Kidney glomerular epithelial cell (primary cell): ENCODE results near the gene CFAP73.
"Not testable (repeated sequence)": the region's sequence is repeated elsewhere in the genome, so short reads cannot be mapped to it uniquely, and the experiment has no call there.

Experiments
- DNase-seq: peaks from one replicate; lab custom pipeline; 2025; lab: John Stamatoyannopoulos, UW

CFAP73 gene

DNA sequence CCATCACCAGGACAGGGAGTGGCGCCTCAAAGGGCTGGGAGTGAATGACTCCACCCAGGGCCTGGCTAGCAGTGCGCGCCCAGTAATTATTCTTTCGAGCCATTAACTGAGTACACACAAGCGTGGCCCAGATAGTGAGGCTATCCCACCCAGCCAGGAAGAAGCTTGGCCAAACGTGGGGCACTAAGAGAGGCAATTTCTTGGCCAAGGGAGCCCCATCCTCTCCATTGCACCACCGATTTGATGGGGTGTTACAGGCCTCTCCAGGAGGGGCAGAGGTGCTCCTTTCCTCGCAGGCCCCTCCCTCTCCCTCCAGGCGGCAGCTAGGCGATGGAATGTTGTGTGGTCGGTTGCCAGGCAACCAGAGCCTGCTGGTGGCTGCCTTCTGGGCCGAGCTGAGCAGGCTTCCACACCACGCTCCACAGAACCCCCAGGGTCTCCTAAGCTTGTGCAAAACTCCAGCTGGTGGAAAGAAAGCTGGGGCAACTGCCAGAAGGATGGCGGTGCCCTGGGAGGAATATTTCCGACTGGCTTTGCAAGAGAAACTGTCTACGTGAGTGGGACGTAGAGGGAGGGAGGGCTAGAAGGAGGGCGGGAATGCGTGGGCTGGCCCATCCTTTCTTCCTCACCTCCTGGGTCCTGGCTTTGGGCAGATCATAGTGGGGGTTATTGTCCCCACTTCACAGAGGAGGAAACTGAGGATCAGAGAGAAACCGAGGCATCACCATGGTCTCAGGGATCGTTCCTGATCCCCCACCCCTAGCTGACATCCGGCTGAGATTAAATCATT, at the start of gene CFAP73:
CFAP73 (plus strand) TSS at position 364 of the 790 bp plus-strand sequence; CDS start at position 498, 134 bp downstream.
- peak; percentile 94 for DNase-seq

DNA sequence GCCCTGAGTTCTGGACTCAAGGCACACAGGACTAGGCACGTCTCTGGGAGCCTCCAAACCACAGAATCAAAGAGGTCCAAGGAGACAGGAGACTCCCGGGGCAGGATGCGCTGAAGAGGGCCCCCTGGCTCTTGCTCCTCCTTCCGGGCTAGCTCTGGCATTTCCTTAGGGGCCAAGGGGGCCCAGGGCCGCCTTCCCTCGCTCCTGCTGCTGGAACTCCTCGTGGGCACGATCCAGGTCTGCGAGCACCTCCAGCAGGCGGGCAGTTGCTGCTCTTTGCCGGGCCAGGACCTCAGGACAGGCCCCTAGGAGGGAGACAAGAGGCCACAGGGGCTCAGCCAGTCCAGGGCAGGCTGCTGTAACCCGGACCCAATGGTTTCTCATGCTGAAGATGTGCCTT, 49.8 kb upstream of the CFAP73 start:
- DNase-seq, result no peak

DNA sequence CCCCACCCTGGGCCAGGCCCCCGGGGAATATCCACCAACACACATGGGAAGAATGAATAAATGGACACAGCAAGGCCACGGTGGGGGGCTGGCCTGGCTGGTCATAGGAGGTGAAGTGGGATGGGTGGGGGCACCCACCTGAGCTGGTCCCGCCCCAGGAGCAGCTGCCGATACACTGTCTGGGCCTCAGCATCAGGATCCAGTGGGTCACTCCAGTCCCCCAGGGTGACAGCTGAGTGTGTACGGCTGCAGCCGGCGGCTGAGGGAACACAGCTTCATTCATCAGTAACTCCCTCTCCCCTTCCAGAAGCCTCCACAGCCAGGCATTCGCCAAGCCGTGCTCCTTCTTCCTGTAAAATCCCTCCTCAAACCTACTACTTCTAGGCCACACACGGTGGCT, 47.8 kb upstream of the CFAP73 start:
- no peak for DNase-seq

DNA sequence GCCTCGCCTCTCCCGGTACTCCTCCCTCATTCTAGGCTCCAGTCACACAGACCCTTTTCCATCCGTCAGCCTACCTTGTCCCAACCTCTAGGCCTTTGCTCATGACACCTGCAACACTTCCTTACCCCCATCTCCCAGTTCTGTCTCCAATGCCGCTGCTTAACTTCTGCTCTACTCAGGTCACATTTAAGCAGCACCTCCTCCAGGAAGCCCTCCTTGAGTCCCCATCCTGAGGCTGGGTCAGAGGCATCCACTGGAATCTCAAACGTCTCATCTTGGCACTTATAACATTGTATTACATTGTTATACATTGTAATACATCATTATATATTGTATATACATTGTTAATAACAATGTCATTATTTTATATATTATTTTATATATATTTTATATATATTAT, 46.7 kb upstream of the CFAP73 start:
- no peak for DNase-seq

DNA sequence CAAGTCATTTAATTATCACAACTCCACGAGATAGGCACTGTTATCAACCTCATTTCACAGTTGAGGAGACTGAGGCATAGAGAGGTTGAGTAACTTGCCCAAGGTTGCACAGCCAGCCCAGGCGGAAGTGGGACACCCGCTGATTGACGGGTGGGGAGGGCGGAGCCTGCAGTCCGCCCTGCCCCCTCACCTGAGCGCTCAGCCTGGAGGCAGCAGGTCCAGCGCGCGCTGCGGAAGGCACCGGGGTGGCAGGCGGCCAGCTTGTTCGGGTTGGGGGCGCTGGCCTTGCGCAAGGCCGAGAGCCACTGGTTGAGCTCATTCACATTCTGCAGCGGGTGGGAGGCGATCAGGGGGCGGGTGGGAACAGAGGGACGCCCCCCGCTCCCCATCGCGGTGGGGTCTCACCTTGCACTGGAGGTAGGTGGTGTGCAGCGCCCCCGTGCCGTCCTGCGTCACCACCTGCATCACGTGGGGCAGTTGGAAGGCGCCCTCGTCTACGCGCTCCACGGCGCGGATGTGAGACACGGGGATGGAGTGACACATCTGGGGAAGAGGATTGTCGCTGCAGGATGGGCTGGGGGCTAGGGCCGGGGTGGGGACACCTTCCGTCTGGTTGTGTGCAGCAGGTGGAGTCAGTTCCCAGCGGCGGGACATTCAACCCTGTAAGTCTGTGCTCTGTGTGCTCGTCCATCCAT, 45.6 kb upstream of the CFAP73 start:
- no peak for DNase-seq

DNA sequence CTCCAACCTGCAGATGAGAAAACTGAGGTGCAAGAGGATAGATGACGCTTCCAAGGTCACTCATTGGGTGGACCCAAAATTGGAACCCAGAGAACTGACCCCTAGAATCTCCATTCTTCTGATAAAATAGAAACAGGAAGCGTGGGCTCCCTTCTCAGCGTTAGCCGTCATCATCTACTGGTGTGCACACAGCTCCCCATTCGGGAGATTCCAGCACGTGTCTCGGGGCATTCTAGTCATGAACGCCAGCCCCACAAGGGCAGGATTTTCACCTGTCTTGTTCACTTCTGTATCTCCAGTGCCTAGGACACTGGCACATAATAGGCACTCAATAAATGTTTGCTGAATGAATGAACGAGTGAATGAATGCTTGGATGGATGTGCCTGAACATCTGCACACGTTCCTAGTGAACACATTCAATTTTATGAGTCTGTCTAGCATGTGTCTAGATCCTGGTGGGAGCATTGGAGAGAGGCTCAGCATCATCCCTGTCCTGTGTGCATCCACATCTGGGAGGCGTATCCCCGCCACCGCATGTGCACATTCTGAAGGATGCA, 44.5 kb upstream of the CFAP73 start:
- DNase-seq, result no peak

DNA sequence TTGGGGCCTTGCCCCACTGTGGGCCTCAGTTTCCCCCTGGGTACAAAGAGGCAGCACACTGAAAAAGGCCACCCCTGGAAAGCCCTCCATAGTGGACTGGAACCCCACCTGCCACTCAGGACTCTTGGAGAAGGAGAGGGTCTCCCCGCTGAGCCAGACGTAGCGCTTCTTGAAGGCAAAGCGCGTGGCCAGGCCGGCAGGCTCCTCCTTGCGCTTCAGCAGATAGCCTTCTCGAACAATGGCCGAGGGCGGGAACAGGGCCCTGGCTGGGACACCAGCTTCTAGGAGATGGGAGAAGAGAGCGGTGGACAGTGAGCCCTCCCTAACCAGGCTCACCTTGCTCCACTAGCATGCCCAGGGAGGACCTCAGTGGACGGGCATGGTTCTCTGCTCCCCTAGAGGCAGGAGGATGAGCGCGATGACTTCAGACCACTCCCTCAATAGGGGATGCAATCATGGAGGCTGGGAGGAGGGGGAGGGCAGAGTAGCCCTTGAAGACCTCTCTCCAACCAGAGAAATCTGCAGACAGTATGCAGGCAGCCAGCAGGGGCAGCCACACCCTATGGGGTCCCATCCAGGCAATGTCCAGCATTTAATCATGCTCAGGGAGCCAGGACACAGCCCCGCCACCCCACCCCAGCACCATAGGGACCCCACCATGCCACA, 43.8 kb upstream of the CFAP73 start:
- DNase-seq, result no peak

DNA sequence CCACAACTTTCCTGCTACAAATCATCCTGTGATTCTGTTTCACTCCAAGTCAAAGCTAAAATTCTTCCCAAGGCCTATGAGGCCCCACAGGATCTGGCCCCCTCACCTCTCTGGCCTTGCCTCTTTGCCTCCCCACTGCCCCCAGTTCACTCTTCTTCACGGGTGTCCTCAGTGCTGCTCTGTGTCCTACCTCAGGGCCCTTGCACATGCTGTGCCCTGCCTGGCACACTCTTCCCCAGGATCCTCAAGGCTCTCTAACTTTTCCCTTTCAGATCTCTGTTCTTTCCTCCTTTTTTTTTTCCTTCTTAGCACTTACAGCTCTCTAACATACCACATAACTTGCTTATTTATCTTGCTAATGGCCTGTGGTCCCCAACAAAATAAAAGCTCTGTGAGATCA, 43.2 kb upstream of the CFAP73 start:
- DNase-seq, result no peak

DNA sequence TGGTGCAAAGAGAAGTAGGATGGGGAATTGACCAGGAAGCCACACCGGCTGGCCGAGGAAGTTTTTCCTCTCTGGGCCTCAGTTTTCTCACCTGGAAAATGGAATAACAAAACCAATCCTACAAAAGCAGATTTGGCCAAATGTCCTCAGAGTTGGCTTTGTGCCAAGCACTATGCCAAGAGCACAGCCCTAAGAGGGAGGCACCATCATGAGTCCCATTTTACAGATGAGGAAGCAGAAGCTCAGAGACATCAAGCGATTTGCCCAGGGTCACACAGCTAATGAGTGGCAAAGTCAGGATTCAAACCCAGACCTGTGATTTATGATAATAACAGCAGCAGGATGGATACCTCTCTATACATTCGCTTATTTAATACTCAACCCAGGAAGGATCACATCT, 41.2 kb upstream of the CFAP73 start:
- no peak for DNase-seq

DNA sequence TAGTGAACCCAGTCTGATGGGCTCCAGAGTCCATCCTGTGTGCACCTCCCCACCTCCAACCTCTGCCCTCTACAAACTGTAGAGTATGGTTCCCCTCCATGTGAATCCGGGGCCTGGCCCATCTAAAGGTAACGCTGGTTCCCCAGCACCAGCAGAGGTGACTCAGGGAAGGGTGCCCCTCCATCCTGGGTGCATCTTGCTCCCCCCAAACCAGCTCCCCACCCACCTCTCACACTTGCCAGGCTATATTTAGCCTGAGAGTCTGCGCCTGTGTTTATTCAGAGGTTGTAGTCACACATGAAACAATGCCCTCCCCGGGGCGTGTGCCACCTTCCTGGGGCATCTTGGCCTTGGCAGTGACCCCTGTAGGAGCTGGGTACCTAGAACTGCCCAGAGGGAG, 40.2 kb upstream of the CFAP73 start:
- DNase-seq, result no peak

DNA sequence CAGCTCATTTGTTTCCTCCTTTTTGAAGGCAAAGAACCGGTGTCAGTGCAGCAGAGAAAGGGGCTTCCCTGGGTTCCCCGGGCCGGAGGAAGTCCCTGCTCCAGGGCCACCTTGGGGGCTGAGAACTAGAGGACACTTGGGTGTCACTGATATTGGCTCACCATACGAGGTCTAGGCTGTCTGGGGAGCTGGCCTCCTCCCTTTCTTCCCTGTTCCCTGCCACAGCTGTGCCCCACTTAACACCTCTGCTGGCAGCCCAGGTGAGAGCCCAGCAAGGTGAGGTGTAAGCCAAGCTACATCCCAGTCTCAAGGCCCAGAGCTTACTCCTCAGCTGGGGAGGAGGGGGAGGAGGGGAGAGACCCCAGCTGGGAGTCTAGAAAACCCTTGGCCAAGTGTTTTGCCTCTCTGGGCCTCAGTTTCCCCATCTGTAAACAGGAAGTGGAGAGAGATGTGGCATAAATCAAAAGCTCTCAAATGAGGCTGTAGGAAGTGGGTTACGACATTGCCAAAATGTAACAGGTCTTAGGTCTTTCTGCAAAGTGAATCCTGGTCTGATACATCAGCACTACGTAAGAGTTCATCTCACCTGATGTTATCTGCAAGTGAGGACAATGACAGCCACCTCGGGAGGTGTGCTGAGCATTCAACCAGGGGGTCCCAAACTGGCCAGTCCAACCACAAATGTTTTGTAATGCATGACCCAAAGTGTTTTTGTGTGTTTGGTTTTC, 39.5 kb upstream of the CFAP73 start:
- DNase-seq, result no peak

DNA sequence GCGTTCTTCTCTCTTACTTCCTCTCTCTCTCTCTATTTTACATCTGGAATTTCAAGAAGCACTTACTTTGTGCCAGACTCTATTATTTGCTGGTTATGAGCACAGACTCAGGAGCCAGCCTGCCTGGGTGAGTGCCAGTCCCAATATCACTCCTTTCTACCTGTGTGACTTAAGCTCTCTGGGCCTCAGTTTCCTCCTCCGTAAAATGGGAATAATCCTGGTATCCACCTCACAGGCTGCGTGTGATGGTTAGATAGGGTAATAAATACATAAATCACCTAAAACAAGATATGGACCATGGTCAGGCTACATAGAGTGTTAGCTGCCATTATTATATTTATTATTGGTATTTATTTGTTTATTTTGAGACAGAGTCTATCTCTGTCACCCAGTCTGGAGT, 38.3 kb upstream of the CFAP73 start:
- no peak for DNase-seq

DNA sequence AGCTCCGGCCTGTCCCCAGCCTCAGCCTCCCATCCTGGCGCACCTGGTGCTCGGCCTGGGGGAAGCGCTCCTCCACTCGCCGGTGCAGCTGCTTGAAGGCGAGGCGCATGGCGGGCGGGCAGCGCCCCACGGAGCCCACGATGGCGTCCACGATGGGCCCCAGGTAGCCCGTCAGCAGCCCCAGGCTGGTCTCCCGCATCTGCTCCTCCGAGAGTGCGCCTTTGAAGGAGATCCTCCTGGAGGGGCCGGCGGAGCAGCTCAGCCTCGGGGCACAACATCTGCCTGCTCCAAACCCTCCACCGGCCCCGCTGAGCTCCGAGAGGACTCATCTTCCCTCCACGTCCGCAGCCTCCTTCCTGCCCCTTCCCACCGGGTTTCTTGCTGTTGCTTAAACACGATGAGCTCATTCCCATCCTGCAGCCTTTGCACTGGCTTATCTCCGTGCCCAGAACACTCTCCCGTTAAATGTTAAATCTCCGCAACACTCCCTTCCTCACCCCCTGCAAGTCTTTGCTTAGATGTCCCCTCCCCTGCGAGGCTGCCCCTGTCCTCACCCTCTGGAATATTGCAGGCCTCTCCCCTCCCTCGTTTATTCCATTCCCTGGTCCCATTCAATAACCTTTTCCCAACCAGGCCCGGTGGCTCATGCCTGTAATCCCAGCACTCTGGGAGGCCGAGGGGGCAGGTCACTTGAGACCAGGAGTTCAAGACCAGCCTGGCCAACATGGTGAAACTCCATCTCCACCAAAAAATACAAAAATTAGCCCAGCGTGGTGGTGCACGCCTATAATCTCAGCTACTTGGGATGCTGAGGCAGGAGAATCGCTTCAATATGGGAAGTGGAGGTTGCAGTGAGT, 37.3 kb upstream of the CFAP73 start:
- no peak for DNase-seq

DNA sequence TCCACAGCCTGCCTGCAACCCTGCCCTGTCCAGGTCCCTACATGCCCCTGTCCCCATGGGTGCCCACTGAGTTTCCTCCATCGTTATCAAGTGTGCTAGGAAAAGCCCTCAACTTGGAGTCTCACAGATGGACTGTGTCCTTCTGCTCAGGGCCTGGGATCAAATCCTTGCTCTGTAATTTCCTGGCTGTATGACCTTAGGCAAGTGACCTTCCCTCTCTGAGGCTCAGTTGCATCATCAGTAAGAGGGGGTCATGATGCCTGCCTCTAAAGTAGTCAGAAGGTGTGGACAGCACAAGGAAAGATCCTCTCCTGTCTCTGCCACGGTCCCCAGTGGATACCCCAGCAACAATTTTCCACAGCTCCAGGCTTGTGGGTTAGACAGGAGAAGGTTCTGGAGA, 36.1 kb upstream of the CFAP73 start:
- no peak for DNase-seq

DNA sequence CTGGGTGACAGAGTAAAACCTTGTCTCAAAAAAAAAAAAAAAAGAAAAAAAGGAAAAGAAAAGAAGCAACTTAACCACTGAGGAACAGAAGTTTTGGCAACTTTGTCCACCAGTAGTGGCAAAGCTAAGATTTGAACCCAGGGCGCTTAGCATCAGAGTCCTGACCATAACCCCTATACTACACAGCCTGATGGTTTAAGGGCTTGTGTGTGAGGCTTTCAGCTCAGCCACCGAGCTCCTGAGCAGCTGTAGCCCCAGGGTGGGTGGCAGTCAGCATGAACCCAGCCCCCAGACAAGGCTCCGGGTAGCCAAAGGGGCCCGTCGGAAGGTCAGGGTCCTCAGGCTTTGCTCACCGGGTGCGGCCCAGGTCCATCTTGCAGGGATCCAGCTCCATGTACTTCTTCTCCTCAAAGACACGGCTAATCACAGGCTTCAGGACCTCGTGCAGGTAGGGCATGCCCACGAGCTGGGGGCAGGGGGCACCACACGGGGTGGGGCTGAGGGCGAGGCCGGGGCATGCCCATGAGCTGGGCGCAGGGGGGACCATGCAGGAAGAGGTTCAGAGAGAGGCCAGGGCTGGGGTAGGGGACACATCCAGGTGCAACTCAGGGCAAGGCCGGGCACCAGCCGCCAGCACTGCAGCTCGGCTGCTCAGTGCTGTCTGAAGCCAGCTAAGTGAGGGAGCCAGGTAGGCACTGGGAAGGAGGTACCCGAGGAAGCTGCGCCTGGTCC, 34.9 kb upstream of the CFAP73 start:
- DNase-seq, result no peak

DNA sequence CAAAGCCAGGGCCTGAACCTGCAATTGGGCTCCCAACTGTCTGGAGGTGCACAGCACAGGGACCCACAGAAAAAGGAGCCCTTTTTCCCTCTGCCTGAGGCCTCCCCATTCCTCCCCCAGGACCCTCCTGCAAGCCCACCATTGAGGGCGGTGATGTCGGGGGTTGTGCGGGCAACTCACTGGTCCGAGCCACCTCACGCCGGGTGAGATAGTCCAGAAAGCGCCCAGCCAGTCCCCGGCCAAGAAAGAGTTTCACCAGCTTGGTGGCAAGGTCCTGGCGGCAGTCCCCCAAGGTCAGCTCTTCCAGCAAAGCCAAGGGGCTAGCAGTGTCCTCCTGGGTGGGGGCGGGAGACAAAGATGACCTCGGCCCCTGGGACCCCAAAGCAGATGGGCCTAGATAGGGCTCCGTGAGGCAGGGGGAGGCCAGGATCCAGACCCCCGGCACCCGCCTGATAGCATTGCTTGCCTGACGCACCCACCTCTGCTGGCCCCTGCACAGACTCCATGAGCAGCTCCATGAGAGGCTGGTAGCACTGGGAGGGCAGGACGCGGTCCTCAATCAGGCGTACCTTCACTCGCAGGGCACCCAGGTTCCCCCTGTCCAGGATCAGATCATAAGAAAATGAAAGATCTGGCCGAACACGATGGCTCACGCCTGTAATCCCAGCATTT, 33.9 kb upstream of the CFAP73 start:
- no peak for DNase-seq

DNA sequence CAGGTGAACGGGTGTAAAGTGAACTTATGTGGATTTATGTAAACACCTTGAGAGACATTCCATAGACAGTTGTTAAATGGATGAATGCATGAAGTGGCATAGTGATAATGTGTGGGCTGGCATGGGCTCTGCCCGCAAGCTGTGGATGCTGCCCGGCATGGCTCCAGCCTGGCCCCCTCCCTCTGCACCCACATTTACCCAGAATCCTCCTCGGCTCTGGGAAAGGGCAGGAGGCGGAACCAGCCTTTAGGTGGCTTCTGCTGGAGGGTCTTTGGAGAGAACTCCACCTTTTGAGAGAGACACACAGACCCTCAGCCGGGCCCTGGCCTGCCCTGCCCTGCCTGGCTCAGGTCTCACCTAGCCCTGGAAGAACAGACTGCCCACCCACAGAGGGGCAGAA, 32.6 kb upstream of the CFAP73 start:
- DNase-seq, result no peak

DNA sequence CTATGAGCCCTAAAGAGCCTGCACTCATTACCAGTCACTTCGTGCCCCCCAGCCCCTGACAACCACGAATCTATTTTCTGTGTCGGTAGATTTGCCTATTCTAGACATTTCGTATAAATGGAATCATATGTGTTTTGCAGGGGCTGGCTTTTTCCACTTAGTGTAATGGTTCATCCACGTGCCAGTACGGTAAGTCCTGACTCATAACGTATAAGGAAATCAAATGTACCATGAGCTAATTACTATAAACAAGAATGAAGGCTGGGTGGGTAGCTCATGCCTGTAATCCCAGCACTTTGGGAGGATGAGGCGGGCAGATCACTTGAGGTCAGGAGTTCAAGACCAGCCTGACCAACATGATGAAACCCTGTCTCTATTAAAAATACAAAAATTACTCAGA, 31.8 kb upstream of the CFAP73 start:
- not testable (repeated sequence) for DNase-seq

DNA sequence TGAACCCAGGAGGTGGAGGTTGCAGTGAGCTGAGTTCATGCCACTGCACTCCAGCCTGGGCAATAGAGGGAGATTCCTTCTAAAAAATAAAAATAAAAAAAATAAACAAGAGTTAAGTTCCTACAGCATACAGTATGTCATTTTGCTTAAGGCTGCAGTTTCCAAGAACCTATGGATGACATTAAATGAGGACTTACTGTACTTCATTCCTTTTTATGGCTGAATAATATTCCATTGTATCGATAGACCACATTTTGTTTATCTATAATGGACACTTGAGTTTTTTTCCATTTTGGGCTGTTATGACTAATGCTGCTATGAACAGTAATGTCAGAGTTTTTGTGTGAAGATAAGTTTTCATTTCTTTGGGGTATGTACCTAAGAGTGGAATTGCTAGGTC, 31.4 kb upstream of the CFAP73 start:
- DNase-seq, result no peak
